ENCODE data around the gene SLC7A7. TPM values are rescaled to one million over a fixed set of nuclear protein-coding genes. Genes with fewer than 3 reads are reported as not detected.
"Not testable (repeated sequence)": the region's sequence is repeated elsewhere in the genome, so short reads cannot be mapped to it uniquely, and the experiment has no call there.

The SLC7A7 gene
- total RNA-seq, 1 donor from 2014 or later, result 4.6 TPM

- intact Hi-C loops (cut with micrococcal nuclease), result no loop called here
- no peak for DNase-seq
- H3K9me3 ChIP-seq (replicated peaks), result no peaks in the 10 kb centered on the region
- no peak overlapping the region for H3K4me3 ChIP-seq
- H3K4me1 ChIP-seq, result peaks cover 45% of the 10 kb centered on the region
- no peak for TF ChIP-seq CTCF (IDR thresholded peaks at IDR 0.05; ENCODE audit: borderline replicate concordance)
- no peak overlapping the region for H3K27ac ChIP-seq (replicated peaks)
- no peaks in the 10 kb centered on the region for H3K27me3 ChIP-seq (ENCODE audit: low read depth)
- peaks cover 54% of the 10 kb centered on the region for H3K36me3 ChIP-seq
These were observed 46.3 kb downstream of the SLC7A7 start for GRCh38 chr14:22768947-22769346.

GRCh38 chr14:22767323-22767589, 48.0 kb downstream of the SLC7A7 start:
- intact Hi-C loops (cut with micrococcal nuclease), result no loop called here

GRCh38 chr14:22766457-22767322, 48.5 kb downstream of the SLC7A7 start, which contains the start of gene OXA1L:
Gene OXA1L, plus strand, starts transcription at chr14:22766688. Its CDS starts 14 bp downstream, at chr14:22766702.
- TF ChIP-seq CTCF (IDR thresholded peaks at IDR 0.05; ENCODE audit: borderline replicate concordance), result no peak
- DNase-seq, result peak; percentile 97
- Histone ChIP-seq H3K36me3 (peaks cover 40% of the 10 kb centered on the region), H3K27ac (replicated peaks) (peak within 1 kb of the TSS; percentile 92), H3K9me3 (replicated peaks) (peaks cover 9% of the 10 kb centered on the region), H3K4me3 (peak within 1 kb of the TSS; percentile 89), H3K27me3 (ENCODE audit: low read depth) (no peaks in the 10 kb centered on the region), H3K4me1 (peaks cover 45% of the 10 kb centered on the region)
- intact Hi-C loops (cut with micrococcal nuclease), result no loop called here

More at GRCh38 chr14:22767323-22767589, 48.0 kb downstream of the SLC7A7 start:
- no peak for TF ChIP-seq CTCF (IDR thresholded peaks at IDR 0.05; ENCODE audit: borderline replicate concordance)
- no peak for DNase-seq
- Histone ChIP-seq H3K36me3 (peaks cover 45% of the 10 kb centered on the region), H3K27me3 (ENCODE audit: low read depth) (no peaks in the 10 kb centered on the region), H3K27ac (replicated peaks) (peak overlapping the region; percentile 92), H3K4me3 (peak overlapping the region; percentile 89), H3K9me3 (replicated peaks) (peaks cover 3% of the 10 kb centered on the region), H3K4me1 (peaks cover 45% of the 10 kb centered on the region)

- Histone ChIP-seq H3K36me3 (peaks cover 21% of the 10 kb centered on the region), H3K27ac (replicated peaks) (no peak overlapping the region), H3K9me3 (replicated peaks) (peaks cover 18% of the 10 kb centered on the region), H3K4me1 (peaks cover 45% of the 10 kb centered on the region), H3K27me3 (ENCODE audit: low read depth) (no peaks in the 10 kb centered on the region), H3K4me3 (no peak overlapping the region)
- intact Hi-C loops (cut with micrococcal nuclease), result no loop called here
- TF ChIP-seq CTCF (IDR thresholded peaks at IDR 0.05; ENCODE audit: borderline replicate concordance), result no peak
- DNase-seq, result no peak
These were observed 50.9 kb downstream of the SLC7A7 start for GRCh38 chr14:22764382-22764781.

GRCh38 chr14:22761734-22762133, 53.5 kb downstream of the SLC7A7 start:
- no peak overlapping the region for H3K27ac ChIP-seq (replicated peaks)
- H3K36me3 ChIP-seq, result peaks cover 9% of the 10 kb centered on the region
- peaks cover 21% of the 10 kb centered on the region for H3K4me1 ChIP-seq
- no peaks in the 10 kb centered on the region for H3K27me3 ChIP-seq (ENCODE audit: low read depth)
- TF ChIP-seq CTCF (IDR thresholded peaks at IDR 0.05; ENCODE audit: borderline replicate concordance), result no peak
- no peak overlapping the region for H3K4me3 ChIP-seq
- H3K9me3 ChIP-seq (replicated peaks), result peaks cover 18% of the 10 kb centered on the region
- intact Hi-C loops (cut with micrococcal nuclease), result no loop called here
- DNase-seq, result no peak

GRCh38 chr14:22757972-22758650, 57.1 kb downstream of the SLC7A7 start:
- peaks cover 18% of the 10 kb centered on the region for H3K9me3 ChIP-seq (replicated peaks)
- DNase-seq; H3K4me3 ChIP-seq; H3K27me3 ChIP-seq (ENCODE audit: low read depth); H3K4me1 ChIP-seq; H3K27ac ChIP-seq (replicated peaks); intact Hi-C loops (cut with micrococcal nuclease); H3K36me3 ChIP-seq: not testable (repeated sequence)
